B cell (primary cell): ENCODE measurements around the gene ADAMTS14. TPM values are rescaled to one million over a fixed set of nuclear protein-coding genes. Genes with fewer than 3 reads are reported as not detected.

ENCODE experiments used
- ATAC-seq: fragments of 200-7000 bp; cut with Tn5 transposase; one replicate; pipeline ENCODE4 v1.10.0; 2021; ENCODE audit warnings: low read depth, mild to moderate bottlenecking, moderate number of reproducible peaks, moderate library complexity
- CTCF ChIA-PET: fragments of 350-600 bp; sonication (Branson Sonifier 250); formaldehyde crosslinking; loops from one replicate; lab custom pipeline; 2021; ENCODE audit warnings: antibody characterized with exemption, inconsistent platforms; lab: Charles Lee
- POLR2A ChIA-PET: fragments of 350-600 bp; sonication (Branson Sonifier 250); formaldehyde crosslinking; loops from one replicate; lab custom pipeline; 2021; ENCODE audit warnings: antibody characterized with exemption; lab: Charles Lee
- DNase-seq: peaks from one replicate; pipeline ENCODE4 v3.0.0; 2013
- H2AFZ ChIP-seq: 2 replicates; pipeline ENCODE4 v1.6.1; 2012; ENCODE audit warnings: mild to moderate bottlenecking, low read depth, low read length; ENCODE audit not compliant: insufficient read depth, poor library complexity, severe bottlenecking
- H3K27ac ChIP-seq, 2 donors: 1 replicate in 1 of 2; 2 replicates in 1 of 2; pipeline ENCODE4 v1.5.1; 2012 to 2013; ENCODE audit warnings: low read length in 2 of 2, mild to moderate bottlenecking in 2 of 2, moderate library complexity in 1 of 2
- H3K27me3 ChIP-seq, 4 experiments: fragments of 200-600 bp in 1 of 4; sonication (generic) in 1 of 4; replicated peaks in 1 of 4; 1 replicate in 2 of 4; 2 replicates in 2 of 4; pipeline versions ENCODE4 v1.6.1 to v1.7.0; 2013 to 2016; ENCODE audit warnings: low read length in 3 of 4, mild to moderate bottlenecking in 2 of 4, mixed read lengths in 1 of 4, moderate library complexity in 1 of 4; ENCODE audit not compliant: insufficient read depth in 4 of 4, control insufficient read depth in 3 of 4; ENCODE audit errors: control extremely low read depth in 1 of 4
- H3K36me3 ChIP-seq, 2 experiments: replicated peaks in 1 of 2; 1 replicate in 1 of 2; 2 replicates in 1 of 2; pipeline versions ENCODE4 v1.6.1 to v1.7.1; 2013; ENCODE audit warnings: low read length in 1 of 2; ENCODE audit not compliant: insufficient read depth in 2 of 2, control insufficient read depth in 1 of 2; ENCODE audit errors: control extremely low read depth in 1 of 2, extremely low read depth in 1 of 2
- H3K4me1 ChIP-seq, 2 donors: fragments of 200-600 bp in 1 of 2; sonication (generic) in 1 of 2; 1 replicate in 1 of 2; 2 replicates in 1 of 2; pipeline versions ENCODE4 v1.5.1 to v1.6.1; 2013 to 2017; ENCODE audit warnings: low read length in 2 of 2; ENCODE audit not compliant: control insufficient read depth in 2 of 2, insufficient read depth in 2 of 2
- H3K4me2 ChIP-seq: replicated peaks from 2 replicates; pipeline ENCODE3; 2012; ENCODE audit warnings: mild to moderate bottlenecking, low read depth, low read length; ENCODE audit not compliant: poor library complexity, severe bottlenecking
- H3K4me3 ChIP-seq, 5 experiments: fragments of 200-600 bp in 1 of 5; sonication (generic) in 1 of 5; 1 replicate in 3 of 5; 2 replicates in 2 of 5; pipeline versions ENCODE4 v1.5.1 to v1.7.0; 2011 to 2016; ENCODE audit warnings: low read length in 4 of 5, mild to moderate bottlenecking in 4 of 5, low read depth in 2 of 5, control low read depth in 1 of 5, moderate library complexity in 1 of 5; ENCODE audit not compliant: insufficient read depth in 1 of 5; ENCODE audit errors: control extremely low read depth in 1 of 5, extremely low read depth in 1 of 5
- H3K79me2 ChIP-seq: fragments of 200-600 bp; sonication (generic); one replicate; pipeline ENCODE4 v1.6.0; 2016; ENCODE audit warnings: low read length; ENCODE audit not compliant: control insufficient read depth, insufficient read depth
- H3K9ac ChIP-seq: fragments of 200-600 bp; sonication (generic); 2 replicates; pipeline ENCODE4 v1.6.1; 2017; ENCODE audit warnings: mild to moderate bottlenecking, low read length, moderate library complexity
- H3K9me3 ChIP-seq, 3 donors: one replicate each; pipeline versions ENCODE4 v1.6.1 to v1.7.1; 2013; ENCODE audit warnings: low read length in 2 of 3; ENCODE audit not compliant: control insufficient read depth in 2 of 3, insufficient read depth in 1 of 3; ENCODE audit errors: control extremely low read depth in 1 of 3
- H4K20me1 ChIP-seq: 2 replicates; pipeline ENCODE4 v1.6.0; 2012; ENCODE audit warnings: mild to moderate bottlenecking, low read length; ENCODE audit not compliant: insufficient read depth, control insufficient read depth, poor library complexity, severe bottlenecking
- H3K27ac Mint-ChIP-seq: one replicate; pipeline ENCODE4 v1.8.0; 2021; ENCODE audit warnings: mixed read lengths
- H3K27me3 Mint-ChIP-seq: one replicate; pipeline ENCODE4 v1.8.0; 2021; ENCODE audit warnings: mixed read lengths
- H3K4me1 Mint-ChIP-seq: one replicate; pipeline ENCODE4 v1.8.0; 2021; ENCODE audit warnings: mixed read lengths
- H3K4me3 Mint-ChIP-seq: one replicate; pipeline ENCODE4 v1.8.0; 2021; ENCODE audit warnings: mixed read lengths
- H3K9me3 Mint-ChIP-seq: one replicate; pipeline ENCODE4 v1.8.0; 2022; ENCODE audit warnings: mixed read lengths; ENCODE audit not compliant: insufficient read depth
- CTCF ChIP-seq: fragments of 200-600 bp; IDR thresholded peaks from one replicate; pipeline ENCODE4 v1.8.0; 2022; ENCODE audit warnings: antibody characterized with exemption, mild to moderate bottlenecking
- EZH2 ChIP-seq: IDR thresholded peaks from 2 replicates; pipeline ENCODE4 v1.6.1; 2012; ENCODE audit warnings: borderline replicate concordance, low read depth, mild to moderate bottlenecking, moderate library complexity, low read length; ENCODE audit not compliant: insufficient read depth, poor library complexity, severe bottlenecking
- WGBS: methylation state at CpG from one replicate; pipeline ENCODE4 v1.1.5; 2013; ENCODE audit warnings: missing lambda C conversion rate; ENCODE audit not compliant: insufficient coverage; 5-methylcytosine and 5-hydroxymethylcytosine counted together
- intact Hi-C: fragments of 100-400 bp; cut with micrococcal nuclease; formaldehyde crosslinking; loops from one replicate; pipeline ENCODE4 v1.10.0; 2022
- polyA plus RNA-seq: library from polyadenylated mRNA; depleted of rRNA; stranded (reverse); fragments of >200 nt; gene quantifications from 2 replicates; pipeline ENCODE4 v1.2.3, GENCODE V29; 2012
- total RNA-seq, 2 donors: library from RNA; stranded (reverse); fragments of 120-200 nt in 1 of 2; gene quantifications; 1 replicate in 1 of 2; 2 replicates in 1 of 2; pipeline versions ENCODE4 v1.2.3 to v1.2.4, GENCODE V29; 2013 to 2022

The ADAMTS14 gene
- total and polyA plus RNA-seq, 2 donors (not counting 1 experiment from before 2014, with no cell fraction given): not detected

GRCh38 chr10:70750156-70750703 is 77.9 kb downstream of the ADAMTS14 start:
- Mint-ChIP-seq H3K4me1 (no peaks in the 10 kb centered on the region), H3K9me3 (no peaks in the 10 kb centered on the region), H3K4me3 (no peak overlapping the region), H3K27me3 (no peaks in the 10 kb centered on the region), H3K27ac (no peak overlapping the region)
- intact Hi-C loops: no loop called here
- H3K36me3 ChIP-seq: no peaks in the 10 kb centered on the region
- H3K4me2 ChIP-seq: no peak overlapping the region
- no peaks in the 10 kb centered on the region for H3K27me3 ChIP-seq
- DNase-seq (no peak), ATAC-seq (no peak)
- no peaks in the 10 kb centered on the region for H3K79me2 ChIP-seq
- no peak overlapping the region for H3K9ac ChIP-seq
- WGBS: 60% methylated on average over 3 of the region's 3 CpGs
- CTCF ChIA-PET: no interaction called here
- no peak overlapping the region for H3K4me3 ChIP-seq
- no peaks in the 10 kb centered on the region for H3K9me3 ChIP-seq
- no peak for TF ChIP-seq EZH2
- TF ChIP-seq CTCF: no peak
- no peaks in the 10 kb centered on the region for H4K20me1 ChIP-seq
- no peaks in the 10 kb centered on the region for H3K4me1 ChIP-seq
- POLR2A ChIA-PET: no interaction called here
- no peak overlapping the region for H3K27ac ChIP-seq
- H2AFZ ChIP-seq: no peak overlapping the region

- CTCF ChIA-PET: no interaction called here
- Histone ChIP-seq H3K27ac (no peak overlapping the region), H4K20me1 (no peaks in the 10 kb centered on the region), H3K27me3 (no peaks in the 10 kb centered on the region), H2AFZ (no peak overlapping the region), H3K36me3 (no peaks in the 10 kb centered on the region), H3K4me2 (no peak overlapping the region), H3K9ac (no peak overlapping the region), H3K9me3 (no peaks in the 10 kb centered on the region), H3K4me1 (no peaks in the 10 kb centered on the region), H3K79me2 (no peaks in the 10 kb centered on the region), H3K4me3 (no peak overlapping the region)
- Mint-ChIP-seq H3K27ac (no peak overlapping the region), H3K27me3 (no peaks in the 10 kb centered on the region), H3K9me3 (no peaks in the 10 kb centered on the region), H3K4me1 (no peaks in the 10 kb centered on the region), H3K4me3 (no peak overlapping the region)
- ATAC-seq: no peak
- 94% methylated on average over 9 of the region's 9 CpGs for WGBS
- POLR2A ChIA-PET: no interaction called here
- no peak for DNase-seq
- TF ChIP-seq CTCF (no peak), EZH2 (no peak)
- intact Hi-C loops: no loop called here
Measured at GRCh38 chr10:70751356-70751755, 79.0 kb downstream of the ADAMTS14 start.
